A673 (cell line): ENCODE data around the gene REXO1.

Source experiments
- EZH2 ChIP-seq: fragments of 200-600 bp; sonication (generic); IDR thresholded peaks from 2 replicates; pipeline ENCODE4 v1.6.1; 2017; ENCODE audit warnings: borderline replicate concordance, low read depth, mild to moderate bottlenecking, mixed read lengths, antibody characterized with exemption, low read length; ENCODE audit not compliant: poor library complexity, severe bottlenecking
- TF ChIP-seq, protein P1 (sequence below): fragments of 300-800, 200-600 bp; sonication (generic); conservative IDR thresholded peaks from 2 replicates; pipeline ENCODE4 v1.5.1; 2017; ENCODE audit warnings: low read depth, mild to moderate bottlenecking, antibody characterized with exemption, low read length, moderate library complexity, mixed read lengths

GRCh38 chr19:1783874-1784273, 64.4 kb downstream of the REXO1 start:
- TF ChIP-seq, protein P1, sequence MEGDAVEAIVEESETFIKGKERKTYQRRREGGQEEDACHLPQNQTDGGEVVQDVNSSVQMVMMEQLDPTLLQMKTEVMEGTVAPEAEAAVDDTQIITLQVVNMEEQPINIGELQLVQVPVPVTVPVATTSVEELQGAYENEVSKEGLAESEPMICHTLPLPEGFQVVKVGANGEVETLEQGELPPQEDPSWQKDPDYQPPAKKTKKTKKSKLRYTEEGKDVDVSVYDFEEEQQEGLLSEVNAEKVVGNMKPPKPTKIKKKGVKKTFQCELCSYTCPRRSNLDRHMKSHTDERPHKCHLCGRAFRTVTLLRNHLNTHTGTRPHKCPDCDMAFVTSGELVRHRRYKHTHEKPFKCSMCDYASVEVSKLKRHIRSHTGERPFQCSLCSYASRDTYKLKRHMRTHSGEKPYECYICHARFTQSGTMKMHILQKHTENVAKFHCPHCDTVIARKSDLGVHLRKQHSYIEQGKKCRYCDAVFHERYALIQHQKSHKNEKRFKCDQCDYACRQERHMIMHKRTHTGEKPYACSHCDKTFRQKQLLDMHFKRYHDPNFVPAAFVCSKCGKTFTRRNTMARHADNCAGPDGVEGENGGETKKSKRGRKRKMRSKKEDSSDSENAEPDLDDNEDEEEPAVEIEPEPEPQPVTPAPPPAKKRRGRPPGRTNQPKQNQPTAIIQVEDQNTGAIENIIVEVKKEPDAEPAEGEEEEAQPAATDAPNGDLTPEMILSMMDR: no peak
- TF ChIP-seq EZH2: no peak
